CD4-positive, alpha-beta T cell treated with Interleukin-15 for 1 hour (primary cell): ENCODE results near the gene PCDHGA1.
"Not testable (repeated sequence)": the region's sequence is repeated elsewhere in the genome, so short reads cannot be mapped to it uniquely, and the experiment has no call there.

ENCODE experiments used
- DNase-seq: peaks from one replicate; pipeline ENCODE4 v3.0.0-alpha.2; 2020

Gene PCDHGA1

GRCh38 chr5:141412854-141413539, 82.7 kb downstream of the PCDHGA1 start, which contains the start of gene PCDHGA10:
TSS of gene PCDHGA10 (plus strand) at chr5:141412987. CDS start at chr5:141413176, 189 bp downstream.
- peak; percentile 45 for DNase-seq

GRCh38 chr5:141413540-141414069, 83.3 kb downstream of the PCDHGA1 start:
- DNase-seq, result no peak

- not testable (repeated sequence) for DNase-seq
Observed at GRCh38 chr5:141414548-141415274, 84.4 kb downstream of the PCDHGA1 start.

- not testable (repeated sequence) for DNase-seq
Observed at GRCh38 chr5:141415275-141415618, 84.9 kb downstream of the PCDHGA1 start.

- DNase-seq, result peak; percentile 48
Observed at GRCh38 chr5:141417494-141418172, 87.3 kb downstream of the PCDHGA1 start, which contains the start of gene PCDHGB7. TSS of gene PCDHGB7 (plus strand) at chr5:141417677. CDS start at chr5:141417860, 183 bp downstream.

GRCh38 chr5:141419074-141419880, 89.0 kb downstream of the PCDHGA1 start:
- no peak for DNase-seq

- DNase-seq, result peak; percentile 44
Observed at GRCh38 chr5:141420855-141421488, 90.7 kb downstream of the PCDHGA1 start, which contains the start of gene PCDHGA11. TSS of gene PCDHGA11 (plus strand) at chr5:141421051. CDS start at chr5:141421228, 177 bp downstream.

GRCh38 chr5:141421489-141421855, 91.2 kb downstream of the PCDHGA1 start:
- DNase-seq, result no peak

- DNase-seq, result no peak
Observed at GRCh38 chr5:141422742-141423291, 92.5 kb downstream of the PCDHGA1 start.

GRCh38 chr5:141427783-141428426, 97.6 kb downstream of the PCDHGA1 start:
- DNase-seq, result no peak

- DNase-seq, result peak; percentile 33
Observed at GRCh38 chr5:141430332-141431113, 100.2 kb downstream of the PCDHGA1 start, which contains the start of gene PCDHGA12. TSS of gene PCDHGA12 (plus strand) at chr5:141430507. CDS start at chr5:141430760, 253 bp downstream.

- DNase-seq, result no peak
Observed at GRCh38 chr5:141431286-141431685, 101.0 kb downstream of the PCDHGA1 start.

- not testable (repeated sequence) for DNase-seq
Observed at GRCh38 chr5:141432308-141432707, 102.0 kb downstream of the PCDHGA1 start.

GRCh38 chr5:141432726-141433125, 102.4 kb downstream of the PCDHGA1 start:
- not testable (repeated sequence) for DNase-seq

GRCh38 chr5:141434006-141434405, 103.7 kb downstream of the PCDHGA1 start:
- DNase-seq, result no peak

- DNase-seq, result no peak
Observed at GRCh38 chr5:141437221-141437620, 106.9 kb downstream of the PCDHGA1 start.

- no peak for DNase-seq
Observed at GRCh38 chr5:141439411-141440141, 109.3 kb downstream of the PCDHGA1 start.

GRCh38 chr5:141440341-141440740, 110.0 kb downstream of the PCDHGA1 start:
- DNase-seq, result no peak

GRCh38 chr5:141441571-141442170, 111.4 kb downstream of the PCDHGA1 start:
- DNase-seq, result no peak
